HAP-1 (cell line): ENCODE data around the gene SFXN4.

Experiments
- DNase-seq, 2 experiments: peaks; one replicate each; pipeline ENCODE4 v3.0.0-alpha.2; 2016 to 2020; ENCODE audit warnings: low spot score in 2 of 2
- H3K27me3 ChIP-seq: fragments of 250-450 bp; sonication (Bioruptor Pico); 2 replicates; pipeline ENCODE4 v1.5.1; 2020; ENCODE audit warnings: low read depth, mild to moderate bottlenecking, moderate library complexity
- H3K36me3 ChIP-seq: fragments of 250-450 bp; sonication (Bioruptor Pico); replicated peaks from 2 replicates; pipeline ENCODE4 v1.5.1; 2020; ENCODE audit warnings: mild to moderate bottlenecking
- H3K4me1 ChIP-seq: fragments of 250-450 bp; sonication (Bioruptor Pico); 2 replicates; pipeline ENCODE4 v1.5.1; 2020; ENCODE audit warnings: mild to moderate bottlenecking
- H3K4me3 ChIP-seq: fragments of 250-450 bp; sonication (Bioruptor Pico); 2 replicates; pipeline ENCODE4 v1.5.1; 2020; ENCODE audit warnings: mild to moderate bottlenecking, moderate library complexity
- H3K9me3 ChIP-seq: fragments of 250-450 bp; sonication (Bioruptor Pico); 2 replicates; pipeline ENCODE4 v1.5.1; 2020; ENCODE audit warnings: mild to moderate bottlenecking, moderate library complexity
- in situ Hi-C: fragments of 300-500 bp; cut with MboI; formaldehyde crosslinking; loops from 3 replicates; pipeline ENCODE4 v1.14.3; 2020; ENCODE audit warnings: low sequenced_read_pairs, inconsistent platforms, mixed read lengths

SFXN4 gene

GRCh38 chr10:119165171-119166117, at the start of gene SFXN4:
Gene SFXN4, minus strand, starts transcription at chr10:119165714. Its CDS starts 67 bp downstream, at chr10:119165647.
- in situ Hi-C loops, result no loop called here
- H3K36me3 ChIP-seq, result peaks cover 47% of the 10 kb centered on the region

GRCh38 chr10:119211625-119212441, 46.3 kb upstream of the SFXN4 start:
- H3K27me3 ChIP-seq, result no peaks in the 10 kb centered on the region
- in situ Hi-C loops, result no loop called here
- H3K36me3 ChIP-seq, result no peaks in the 10 kb centered on the region
- H3K9me3 ChIP-seq, result no peaks in the 10 kb centered on the region
- H3K4me1 ChIP-seq, result peaks cover 39% of the 10 kb centered on the region
- H3K4me3 ChIP-seq, result no peak overlapping the region
- DNase-seq, result no peak

More at GRCh38 chr10:119165171-119166117, at the start of gene SFXN4:
- H3K4me1 ChIP-seq, result peaks cover 9% of the 10 kb centered on the region; the same call in 1 of the 2 replicates
- H3K4me3 ChIP-seq, result peak within 1 kb of the TSS; percentile 69
- H3K9me3 ChIP-seq, result no peaks in the 10 kb centered on the region
- DNase-seq, result peak; percentile 40 to 78
- no peaks in the 10 kb centered on the region for H3K27me3 ChIP-seq

- Histone ChIP-seq H3K4me1 (peaks cover 43% of the 10 kb centered on the region), H3K9me3 (no peaks in the 10 kb centered on the region), H3K36me3 (no peaks in the 10 kb centered on the region), H3K4me3 (no peak overlapping the region), H3K27me3 (no peaks in the 10 kb centered on the region)
- in situ Hi-C loops, result no loop called here
- DNase-seq, result no peak
These were observed 45.7 kb upstream of the SFXN4 start for GRCh38 chr10:119211176-119211575.

- H3K4me1 ChIP-seq, result peaks cover 43% of the 10 kb centered on the region
- H3K27me3 ChIP-seq, result no peaks in the 10 kb centered on the region
These were observed 45.1 kb upstream of the SFXN4 start for GRCh38 chr10:119210633-119211032.

GRCh38 chr10:119209736-119210355, 44.3 kb upstream of the SFXN4 start:
- in situ Hi-C loops, result no loop called here
- Histone ChIP-seq H3K27me3 (no peaks in the 10 kb centered on the region), H3K9me3 (no peaks in the 10 kb centered on the region), H3K4me1 (peaks cover 43% of the 10 kb centered on the region), H3K36me3 (no peaks in the 10 kb centered on the region), H3K4me3 (peak overlapping the region; percentile 7)
- no peak for DNase-seq

More at GRCh38 chr10:119210633-119211032, 45.1 kb upstream of the SFXN4 start:
- Histone ChIP-seq H3K9me3 (no peaks in the 10 kb centered on the region), H3K4me3 (no peak overlapping the region), H3K36me3 (no peaks in the 10 kb centered on the region)
- in situ Hi-C loops, result no loop called here
- DNase-seq, result no peak

GRCh38 chr10:119209035-119209735, 43.7 kb upstream of the SFXN4 start:
- H3K4me1 ChIP-seq, result peaks cover 43% of the 10 kb centered on the region

GRCh38 chr10:119208553-119208940, 43.0 kb upstream of the SFXN4 start:
- Histone ChIP-seq H3K4me1 (peaks cover 43% of the 10 kb centered on the region), H3K9me3 (no peaks in the 10 kb centered on the region), H3K27me3 (no peaks in the 10 kb centered on the region), H3K36me3 (no peaks in the 10 kb centered on the region), H3K4me3 (peak overlapping the region; percentile 41)
- in situ Hi-C loops, result no loop called here
- DNase-seq, result no peak

More at GRCh38 chr10:119209035-119209735, 43.7 kb upstream of the SFXN4 start:
- Histone ChIP-seq H3K27me3 (no peaks in the 10 kb centered on the region), H3K36me3 (no peaks in the 10 kb centered on the region), H3K4me3 (peak overlapping the region; percentile 41), H3K9me3 (no peaks in the 10 kb centered on the region)
- DNase-seq, result peak; percentile 53 to 85
- in situ Hi-C loops, result no loop called here

GRCh38 chr10:119207713-119208552, 42.4 kb upstream of the SFXN4 start:
- Histone ChIP-seq H3K4me1 (peaks cover 43% of the 10 kb centered on the region), H3K4me3 (peak overlapping the region; percentile 41), H3K36me3 (no peaks in the 10 kb centered on the region), H3K27me3 (no peaks in the 10 kb centered on the region), H3K9me3 (no peaks in the 10 kb centered on the region)
- in situ Hi-C loops, result no loop called here
- peak in 1 of 2 experiments; percentile 58 for DNase-seq

GRCh38 chr10:119207366-119207666, 41.8 kb upstream of the SFXN4 start, which contains the start of gene GRK5:
Gene GRK5, plus strand, starts transcription at chr10:119207571. Its CDS starts 347 bp downstream, at chr10:119207918.
- Histone ChIP-seq H3K36me3 (no peaks in the 10 kb centered on the region), H3K27me3 (no peaks in the 10 kb centered on the region), H3K9me3 (no peaks in the 10 kb centered on the region), H3K4me3 (peak within 1 kb of the TSS; percentile 41), H3K4me1 (peaks cover 40% of the 10 kb centered on the region)
- in situ Hi-C loops, result no loop called here
- peak; percentile 94 for DNase-seq

- H3K4me3 ChIP-seq, result peak overlapping the region; percentile 41
- H3K9me3 ChIP-seq, result no peaks in the 10 kb centered on the region
- H3K4me1 ChIP-seq, result peaks cover 35% of the 10 kb centered on the region
- peak; percentile 50 to 81 for DNase-seq
- in situ Hi-C loops, result no loop called here
- no peaks in the 10 kb centered on the region for H3K27me3 ChIP-seq
- no peaks in the 10 kb centered on the region for H3K36me3 ChIP-seq
These were observed 41.3 kb upstream of the SFXN4 start for GRCh38 chr10:119206603-119207365.

- H3K4me3 ChIP-seq, result peak overlapping the region; percentile 23
- in situ Hi-C loops, result no loop called here
- DNase-seq, result peak in 1 of 2 experiments; percentile 53
- peaks cover 28% of the 10 kb centered on the region for H3K4me1 ChIP-seq
- no peaks in the 10 kb centered on the region for H3K36me3 ChIP-seq
- H3K27me3 ChIP-seq, result no peaks in the 10 kb centered on the region
- H3K9me3 ChIP-seq, result no peaks in the 10 kb centered on the region
These were observed 40.5 kb upstream of the SFXN4 start for GRCh38 chr10:119205894-119206602.
